GM12878 (cell line): Measurements from ENCODE around the gene ZBED1. TPM values are rescaled to one million over a fixed set of nuclear protein-coding genes. Genes with fewer than 3 reads are reported as not detected.

ENCODE experiments used
- ATAC-seq: fragments of 200-7000 bp; cut with Tn5 transposase; 3 replicates; pipeline ENCODE4 v1.9.1; 2020; ENCODE audit warnings: mild to moderate bottlenecking, moderate library complexity
- BruUV-seq: library from RNA; stranded (reverse); fragments of 400-500 nt; replicated peaks from 2 replicates; lab custom pipeline; 2021; lab: Mats Ljungman, UMichigan
- CTCF ChIA-PET: fragments of 300-600 bp; sonication (Branson Sonifier 250); formaldehyde crosslinking; extraction: SDS; loops from one replicate; lab custom pipeline; 2021; ENCODE audit warnings: inconsistent platforms; lab: Yijun Ruan, JAX
- POLR2A ChIA-PET: fragments of 350-600 bp; formaldehyde crosslinking; extraction: SDS; loops from one replicate; lab custom pipeline; 2021; ENCODE audit warnings: inconsistent platforms; lab: Charles Lee
- RAD21 ChIA-PET: fragments of 300-600 bp; sonication (Branson Sonifier 250); formaldehyde crosslinking; loops from one replicate; lab custom pipeline; 2023; ENCODE audit warnings: antibody characterized with exemption; ENCODE audit not compliant: unreplicated experiment; lab: Charles Lee
- SMC1A ChIA-PET: fragments of 300-600 bp; sonication (Branson Sonifier 250); formaldehyde crosslinking; loops from one replicate; lab custom pipeline; 2023; ENCODE audit not compliant: unreplicated experiment, uncharacterized antibody; lab: Charles Lee
- DNase-seq: peaks from one replicate; pipeline ENCODE4 v3.0.0-alpha.2; 2011; ENCODE audit warnings: low read depth, low spot score
- FAIRE-seq: peaks from 3 replicates; lab custom pipeline; 2011; peaks lifted over from hg19 to GRCh38; lab: Jason Lieb, UNC
- H2AFZ ChIP-seq: 2 replicates; pipeline ENCODE4 v1.6.0; 2011; ENCODE audit warnings: low read depth, low read length, control low read depth; ENCODE audit not compliant: control insufficient read depth
- H3K27ac ChIP-seq: 2 replicates; pipeline ENCODE4 v1.5.1; 2011; ENCODE audit warnings: control low read depth; ENCODE audit not compliant: control insufficient read depth, insufficient read depth
- H3K27me3 ChIP-seq, 2 experiments: replicated peaks in 1 of 2; 2 replicates each; pipeline versions ENCODE4 v1.6.0 to v1.6.1; 2011; ENCODE audit warnings: low read length in 1 of 2; ENCODE audit not compliant: control insufficient read depth in 2 of 2, insufficient read depth in 2 of 2
- H3K36me3 ChIP-seq, 2 experiments: 2 replicates each; pipeline ENCODE4 v1.5.1; 2011; ENCODE audit warnings: low read length in 1 of 2; ENCODE audit not compliant: control insufficient read depth in 2 of 2, insufficient read depth in 2 of 2
- H3K4me1 ChIP-seq: 2 replicates; pipeline ENCODE4 v1.6.1; 2011; ENCODE audit warnings: mild to moderate bottlenecking, low read length, moderate library complexity, mixed read lengths; ENCODE audit not compliant: control insufficient read depth, insufficient read depth
- H3K4me2 ChIP-seq: 2 replicates; pipeline ENCODE4 v1.6.0; 2011; ENCODE audit warnings: control low read depth; ENCODE audit not compliant: control insufficient read depth, insufficient read depth
- H3K4me3 ChIP-seq: fragments of 200-600 bp; sonication (generic); 2 replicates; pipeline ENCODE4 v1.5.1; 2016
- H3K79me2 ChIP-seq: 2 replicates; pipeline ENCODE4 v1.6.0; 2011; ENCODE audit warnings: low read length; ENCODE audit not compliant: control insufficient read depth, insufficient read depth
- H3K9ac ChIP-seq: 2 replicates; pipeline ENCODE4 v1.8.0; 2011; ENCODE audit warnings: low read length, control low read depth, mixed read lengths; ENCODE audit not compliant: control insufficient read depth, insufficient read depth
- H3K9me3 ChIP-seq: replicated peaks from 3 replicates; pipeline ENCODE4 v1.5.1; 2011; ENCODE audit warnings: mild to moderate bottlenecking, low read length; ENCODE audit not compliant: control insufficient read depth, insufficient read depth
- H4K20me1 ChIP-seq: 2 replicates; pipeline ENCODE4 v1.6.0; 2011; ENCODE audit not compliant: control insufficient read depth, insufficient read depth
- BACH1 ChIP-seq: fragments of 450-650 bp; IDR thresholded peaks from 2 replicates; pipeline ENCODE4 v1.6.1; 2017; ENCODE audit warnings: mild to moderate bottlenecking, borderline replicate concordance
- CEBPZ ChIP-seq: fragments of 150-350 bp; IDR thresholded peaks from 2 replicates; pipeline ENCODE4 v1.6.1; 2016; ENCODE audit warnings: low read depth, low read length
- EED ChIP-seq: sonication (generic); IDR thresholded peaks from 2 replicates; pipeline ENCODE4 v1.6.1; 2016; ENCODE audit warnings: antibody characterized with exemption, low read depth
- IKZF2 ChIP-seq, 2 experiments: fragments of 450-650 bp; IDR thresholded peaks; 2 replicates each; pipeline ENCODE4 v1.6.1; 2017; ENCODE audit warnings: mild to moderate bottlenecking in 2 of 2, moderate library complexity in 2 of 2
- MEF2A ChIP-seq: IDR thresholded peaks from 2 replicates; pipeline ENCODE4 v1.6.1; 2011; ENCODE audit warnings: low read depth, mild to moderate bottlenecking, low read length, moderate library complexity; ENCODE audit not compliant: insufficient read depth
- MXI1 ChIP-seq: fragments of 150-350 bp; IDR thresholded peaks from 2 replicates; pipeline ENCODE4 v1.6.1; 2011; ENCODE audit warnings: low read depth, mild to moderate bottlenecking, inconsistent platforms, low read length, improper control_type of control experiment
- MYC ChIP-seq: IDR thresholded peaks from 2 replicates; pipeline ENCODE4 v1.6.1; 2011; ENCODE audit warnings: mild to moderate bottlenecking, low read length, moderate library complexity, inconsistent platforms; ENCODE audit not compliant: insufficient read depth, insufficient replicate concordance, insufficient read length, severe bottlenecking
- POLR2A ChIP-seq: IDR thresholded peaks from 2 replicates; pipeline ENCODE4 v1.6.1; 2011; ENCODE audit warnings: low read depth, mild to moderate bottlenecking, low read length
- REST ChIP-seq: IDR thresholded peaks from 2 replicates; pipeline ENCODE4 v1.6.1; 2012; ENCODE audit warnings: mild to moderate bottlenecking, low read depth, low read length
- STAT1 ChIP-seq: fragments of 450-650 bp; conservative IDR thresholded peaks from 2 replicates; pipeline ENCODE4 v1.6.1; 2014; ENCODE audit warnings: antibody characterized with exemption, mild to moderate bottlenecking
- STAT3 ChIP-seq: IDR thresholded peaks from 2 replicates; pipeline ENCODE4 v1.6.1; 2011; ENCODE audit warnings: low read depth, low read length, improper control_type of control experiment
- WGBS: methylation state at CpG from one replicate; pipeline ENCODE4 v1.1.6; 2016; ENCODE audit warnings: low lambda C conversion rate; ENCODE audit not compliant: insufficient replicate concordance, insufficient coverage; ENCODE audit errors: missing lambda C conversion rate; 5-methylcytosine and 5-hydroxymethylcytosine counted together
- in situ Hi-C: fragments of 300-500 bp; cut with MboI; formaldehyde crosslinking; loops from 9 replicates; pipeline ENCODE4 v1.14.3; 2018; ENCODE audit warnings: mixed read lengths
- intact Hi-C: fragments of 100-400 bp; cut with micrococcal nuclease; formaldehyde crosslinking; loops from one replicate; pipeline ENCODE4 v1.14.2; 2022; ENCODE audit not compliant: unreplicated experiment
- polyA plus RNA-seq, 11 experiments: library from polyadenylated mRNA; depleted of rRNA in 4 of 11; unstranded in 6 of 11; stranded (reverse) in 5 of 11; fragments of >200 nt; fragmentation: Nextera tagmentation in 4 of 11; fragmentation: Illumina TruSeq in 1 of 11; extraction: Ambion mirVana in 4 of 11; extraction: Trizol in 1 of 11; gene quantifications; 1 replicate in 1 of 11; 2 replicates in 10 of 11; pipeline versions ENCODE4 v1.2.1 to v1.2.3, GENCODE V29; 2011 to 2016; ENCODE audit warnings: inconsistent platforms in 2 of 11, missing spikeins in 2 of 11, low read depth in 1 of 11
- total RNA-seq, 4 experiments: library from RNA; depleted of rRNA in 3 of 4; stranded (reverse); fragments of >200 nt in 3 of 4; fragmentation: Illumina TruSeq in 1 of 4; extraction: Trizol in 1 of 4; gene quantifications; 2 replicates each; pipeline versions ENCODE4 v1.2.1 to v1.2.3, GENCODE V29; 2013 to 2021
- TF ChIP-seq, protein P1 (sequence below): IDR thresholded peaks from 2 replicates; pipeline ENCODE4 v1.6.1; 2011; ENCODE audit warnings: mild to moderate bottlenecking, low read depth, low read length, moderate library complexity; ENCODE audit not compliant: insufficient replicate concordance
- TF ChIP-seq, protein P2 (sequence below): fragments of 450-650 bp; IDR thresholded peaks from 2 replicates; pipeline ENCODE4 v1.6.1; 2016; ENCODE audit warnings: mild to moderate bottlenecking
- TF ChIP-seq, protein P3 (sequence below): fragments of 450-650 bp; IDR thresholded peaks from 2 replicates; pipeline ENCODE4 v1.6.1; 2014; ENCODE audit warnings: mild to moderate bottlenecking

The ZBED1 gene
- total and polyA plus RNA-seq, 10 of the 15 experiments (the other 5 are each of a cell fraction or from before 2014, with no cell fraction given) = 1.9 to 75.5 (median 40.5) TPM

DNA sequence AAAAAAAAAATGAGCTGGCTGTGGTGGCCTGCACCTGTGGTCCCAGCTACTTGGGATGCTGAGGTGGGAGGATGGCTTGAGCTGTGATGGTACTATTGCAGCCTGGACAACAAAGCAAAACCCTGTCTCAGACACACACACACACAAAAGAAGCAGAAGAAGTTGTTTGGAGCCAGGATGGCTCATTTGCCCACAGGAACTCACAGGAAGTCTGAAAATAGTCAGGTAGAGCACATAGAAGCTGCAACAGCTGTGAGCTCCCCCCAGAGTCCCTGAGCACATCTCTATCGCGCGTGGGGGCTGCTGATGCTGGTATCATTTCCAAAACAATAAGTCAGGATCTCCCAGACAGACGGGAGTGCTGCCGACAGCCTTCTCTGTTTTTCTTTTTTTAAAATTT is 13.4 kb upstream of the ZBED1 start:
- TF ChIP-seq POLR2A (no peak), MYC (no peak), IKZF2 (IDR thresholded peaks at IDR 0.05) (no peak), BACH1 (no peak), REST (no peak), MEF2A (no peak), CEBPZ (no peak), STAT1 (no peak), MXI1 (no peak), EED (no peak), STAT3 (no peak)
- TF ChIP-seq, protein P1, sequence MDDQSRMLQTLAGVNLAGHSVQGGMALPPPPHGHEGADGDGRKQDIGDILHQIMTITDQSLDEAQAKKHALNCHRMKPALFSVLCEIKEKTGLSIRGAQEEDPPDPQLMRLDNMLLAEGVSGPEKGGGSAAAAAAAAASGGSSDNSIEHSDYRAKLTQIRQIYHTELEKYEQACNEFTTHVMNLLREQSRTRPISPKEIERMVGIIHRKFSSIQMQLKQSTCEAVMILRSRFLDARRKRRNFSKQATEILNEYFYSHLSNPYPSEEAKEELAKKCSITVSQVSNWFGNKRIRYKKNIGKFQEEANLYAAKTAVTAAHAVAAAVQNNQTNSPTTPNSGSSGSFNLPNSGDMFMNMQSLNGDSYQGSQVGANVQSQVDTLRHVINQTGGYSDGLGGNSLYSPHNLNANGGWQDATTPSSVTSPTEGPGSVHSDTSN = no peak
- TF ChIP-seq, protein P2, sequence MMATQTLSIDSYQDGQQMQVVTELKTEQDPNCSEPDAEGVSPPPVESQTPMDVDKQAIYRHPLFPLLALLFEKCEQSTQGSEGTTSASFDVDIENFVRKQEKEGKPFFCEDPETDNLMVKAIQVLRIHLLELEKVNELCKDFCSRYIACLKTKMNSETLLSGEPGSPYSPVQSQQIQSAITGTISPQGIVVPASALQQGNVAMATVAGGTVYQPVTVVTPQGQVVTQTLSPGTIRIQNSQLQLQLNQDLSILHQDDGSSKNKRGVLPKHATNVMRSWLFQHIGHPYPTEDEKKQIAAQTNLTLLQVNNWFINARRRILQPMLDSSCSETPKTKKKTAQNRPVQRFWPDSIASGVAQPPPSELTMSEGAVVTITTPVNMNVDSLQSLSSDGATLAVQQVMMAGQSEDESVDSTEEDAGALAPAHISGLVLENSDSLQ = no peak
- TF ChIP-seq, protein P3, sequence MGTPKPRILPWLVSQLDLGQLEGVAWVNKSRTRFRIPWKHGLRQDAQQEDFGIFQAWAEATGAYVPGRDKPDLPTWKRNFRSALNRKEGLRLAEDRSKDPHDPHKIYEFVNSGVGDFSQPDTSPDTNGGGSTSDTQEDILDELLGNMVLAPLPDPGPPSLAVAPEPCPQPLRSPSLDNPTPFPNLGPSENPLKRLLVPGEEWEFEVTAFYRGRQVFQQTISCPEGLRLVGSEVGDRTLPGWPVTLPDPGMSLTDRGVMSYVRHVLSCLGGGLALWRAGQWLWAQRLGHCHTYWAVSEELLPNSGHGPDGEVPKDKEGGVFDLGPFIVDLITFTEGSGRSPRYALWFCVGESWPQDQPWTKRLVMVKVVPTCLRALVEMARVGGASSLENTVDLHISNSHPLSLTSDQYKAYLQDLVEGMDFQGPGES = no peak
- BruUV-seq = no TSS peak
- peaks cover 35% of the 10 kb centered on the region for H3K4me1 ChIP-seq
- POLR2A ChIA-PET = no interaction called here
- H3K79me2 ChIP-seq = no peaks in the 10 kb centered on the region
- FAIRE-seq (no peak), ATAC-seq (peak; percentile 18), DNase-seq (no peak)
- no peaks in the 10 kb centered on the region for H3K36me3 ChIP-seq
- peak overlapping the region; percentile 28; the same call in 1 of the 2 replicates for H3K9ac ChIP-seq
- SMC1A ChIA-PET = no interaction called here
- RAD21 ChIA-PET = no interaction called here
- no peaks in the 10 kb centered on the region for H3K27me3 ChIP-seq
- peak overlapping the region; percentile 51 for H2AFZ ChIP-seq
- CTCF ChIA-PET = no interaction called here
- intact Hi-C loops = no loop called here
- H3K4me3 ChIP-seq = no peak overlapping the region
- peak overlapping the region; percentile 42; the same call in 1 of the 2 replicates for H3K27ac ChIP-seq
- in situ Hi-C loops = loop anchor here (25.0 kb wide), 1 partner anchor 1052 kb away; the partner anchor contains the start of gene ASMTL
- no peaks in the 10 kb centered on the region for H4K20me1 ChIP-seq
- 4% methylated on average over 5 of the region's 5 CpGs for WGBS
- H3K4me2 ChIP-seq = peak overlapping the region; percentile 57
- no peaks in the 10 kb centered on the region for H3K9me3 ChIP-seq
